Endothelial cell of umbilical vein (primary cell): ENCODE data around the gene SSB. TPM values are rescaled to one million over a fixed set of nuclear protein-coding genes. Genes with fewer than 3 reads are reported as not detected.
"Not testable (repeated sequence)": the region's sequence is repeated elsewhere in the genome, so short reads cannot be mapped to it uniquely, and the experiment has no call there.

Source experiments
- BruUV-seq: library from RNA; stranded (reverse); fragments of 400-500 nt; replicated peaks from 2 replicates; lab custom pipeline; 2021; lab: Mats Ljungman, UMichigan
- CTCF ChIA-PET: fragments of 300-600, 350-600 bp; sonication (Branson Sonifier 250); formaldehyde crosslinking; loops from one replicate; lab custom pipeline; 2021; ENCODE audit warnings: antibody characterized with exemption, inconsistent platforms; lab: Charles Lee
- POLR2A ChIA-PET: fragments of 300-600, 350-600 bp; sonication (Branson Sonifier 250); formaldehyde crosslinking; loops from one replicate; lab custom pipeline; 2021; ENCODE audit warnings: antibody characterized with exemption, inconsistent platforms; lab: Charles Lee
- DNase-seq: peaks from one replicate; pipeline ENCODE4 v3.0.0-alpha.2; 2011; ENCODE audit warnings: low read depth, low spot score
- FAIRE-seq: peaks from 2 replicates; lab custom pipeline; 2011; peaks lifted over from hg19 to GRCh38; lab: Jason Lieb, UNC
- H2AFZ ChIP-seq: 2 replicates; pipeline ENCODE4 v1.6.0; 2012; ENCODE audit warnings: low read depth, low read length, control low read depth, inconsistent platforms
- H3K27ac ChIP-seq: 2 replicates; pipeline ENCODE4 v1.5.1; 2011; ENCODE audit warnings: low read depth, mild to moderate bottlenecking, control low read depth, low read length, moderate library complexity; ENCODE audit not compliant: insufficient read depth
- H3K27me3 ChIP-seq, 2 experiments: 2 replicates each; pipeline versions ENCODE4 v1.6.0 to v1.6.1; 2011; ENCODE audit warnings: low read length in 2 of 2, mixed read lengths in 1 of 2; ENCODE audit not compliant: control insufficient read depth in 2 of 2, insufficient read depth in 2 of 2
- H3K36me3 ChIP-seq, 2 experiments: 2 replicates in 1 of 2; 3 replicates in 1 of 2; pipeline ENCODE4 v1.5.1; 2011; ENCODE audit warnings: low read length in 2 of 2, mild to moderate bottlenecking in 1 of 2, moderate library complexity in 1 of 2; ENCODE audit not compliant: control insufficient read depth in 2 of 2, insufficient read depth in 2 of 2; ENCODE audit errors: extremely low read depth in 1 of 2
- H3K4me1 ChIP-seq: 3 replicates; pipeline ENCODE4 v1.5.1; 2011; ENCODE audit warnings: mild to moderate bottlenecking, low read length; ENCODE audit not compliant: control insufficient read depth, insufficient read depth; ENCODE audit errors: extremely low read depth
- H3K4me2 ChIP-seq: 2 replicates; pipeline ENCODE4 v1.6.1; 2011; ENCODE audit warnings: low read length, control low read depth, mixed read lengths; ENCODE audit not compliant: insufficient read depth
- H3K4me3 ChIP-seq, 3 experiments: fragments of 200-600 bp in 1 of 3; sonication (generic), shearing (Covaris generic) in 1 of 3; replicated peaks in 1 of 3; 2 replicates each; pipeline ENCODE4 v1.5.1; 2011 to 2016; ENCODE audit warnings: control low read depth in 3 of 3, low read length in 3 of 3, mild to moderate bottlenecking in 2 of 3, inconsistent platforms in 1 of 3, low read depth in 1 of 3, moderate library complexity in 1 of 3; ENCODE audit not compliant: insufficient read depth in 1 of 3
- H3K79me2 ChIP-seq: 2 replicates; pipeline ENCODE4 v1.6.0; 2012; ENCODE audit warnings: low read length, inconsistent platforms; ENCODE audit not compliant: control insufficient read depth, insufficient read depth
- H3K9ac ChIP-seq: replicated peaks from 2 replicates; pipeline ENCODE3; 2011; ENCODE audit warnings: low read length, control low read depth; ENCODE audit not compliant: insufficient read depth; ENCODE audit errors: extremely low read depth
- H3K9me1 ChIP-seq: replicated peaks from 3 replicates; pipeline ENCODE4 v1.6.0; 2011; ENCODE audit warnings: mild to moderate bottlenecking, low read length; ENCODE audit not compliant: control insufficient read depth, insufficient read depth; ENCODE audit errors: extremely low read depth
- H3K9me3 ChIP-seq: replicated peaks from 2 replicates; pipeline ENCODE4 v1.5.1; 2012; ENCODE audit warnings: low read length, inconsistent platforms; ENCODE audit not compliant: control insufficient read depth, insufficient read depth
- H4K20me1 ChIP-seq: replicated peaks from 2 replicates; pipeline ENCODE3; 2011; ENCODE audit warnings: mild to moderate bottlenecking, low read length; ENCODE audit not compliant: control insufficient read depth, insufficient read depth; ENCODE audit errors: extremely low read depth
- MYC ChIP-seq: IDR thresholded peaks from one replicate; pipeline ENCODE4 v1.6.1; 2011; ENCODE audit warnings: mild to moderate bottlenecking, low read depth, low read length
- dilution Hi-C: fragments of 300-500 bp; cut with MboI; formaldehyde crosslinking; loops from one replicate; pipeline ENCODE4 v1.15.0; 2019; ENCODE audit warnings: low sequenced_read_pairs; ENCODE audit not compliant: extremely low pct_ligation_motif_present
- intact Hi-C: fragments of 100-400 bp; cut with micrococcal nuclease; formaldehyde crosslinking; loops from one replicate; pipeline ENCODE4 v1.10.0; 2022
- polyA plus RNA-seq, 4 experiments: library from polyadenylated mRNA; depleted of rRNA in 3 of 4; stranded (reverse) in 3 of 4; unstranded in 1 of 4; fragments of >200 nt; gene quantifications; 2 replicates each; pipeline versions ENCODE4 v1.2.1 to v1.2.3, GENCODE V29; 2011 to 2012; ENCODE audit warnings: missing spikeins in 1 of 4
- total RNA-seq: library from RNA; stranded (reverse); gene quantifications from 2 replicates; pipeline ENCODE4 v1.2.3, GENCODE V29; 2021

Gene SSB
- total and polyA plus RNA-seq, 2 donors (not counting 3 experiments of a cell fraction or from before 2014, with no cell fraction given), result 36.1 to 125 TPM

DNA sequence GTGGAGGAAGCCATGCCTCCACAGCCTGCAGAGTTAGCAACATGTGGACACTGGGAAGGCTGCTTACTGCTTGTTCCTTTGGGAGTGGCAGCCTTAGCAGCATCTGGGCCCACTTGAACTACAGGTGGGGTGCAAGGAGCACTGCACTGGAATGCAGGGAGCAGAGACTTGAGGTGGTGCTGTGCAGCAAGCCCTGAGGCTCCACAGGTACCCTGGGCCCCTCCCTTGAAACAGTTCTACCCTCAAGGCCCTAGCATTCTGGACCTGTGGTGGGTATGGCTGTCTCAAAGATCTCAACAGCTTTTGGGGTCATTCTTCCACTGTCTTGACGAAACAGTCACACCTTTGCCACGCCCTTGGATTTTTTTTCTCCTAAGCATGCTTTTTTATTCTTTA lies 42.1 kb downstream of the SSB start:
- Histone ChIP-seq H3K4me1 (no peaks in the 10 kb centered on the region), H3K27ac (no peak overlapping the region), H4K20me1 (no peaks in the 10 kb centered on the region), H3K4me3 (no peak overlapping the region), H3K79me2 (peaks cover 39% of the 10 kb centered on the region), H3K9me1 (no peaks in the 10 kb centered on the region), H3K4me2 (no peak overlapping the region), H3K9ac (no peak overlapping the region), H2AFZ (no peak overlapping the region), H3K9me3 (no peaks in the 10 kb centered on the region), H3K36me3 (no peaks in the 10 kb centered on the region), H3K27me3 (no peaks in the 10 kb centered on the region)
- DNase-seq (no peak), FAIRE-seq (no peak)
- no TSS peak for BruUV-seq
- CTCF ChIA-PET, result interaction anchor here (1.0 kb wide), 1 partner anchor 13 kb away, joined by 3 read pairs; the partner anchor contains the start of gene UBR3
- intact Hi-C loops (no loop called here), dilution Hi-C loops (no loop called here)
- POLR2A ChIA-PET, result no interaction called here
- no peak for TF ChIP-seq MYC

GRCh38 chr2:169841625-169842024 lies 43.0 kb downstream of the SSB start:
- CTCF ChIA-PET, result interaction anchor here (1.0 kb wide), 1 partner anchor 14 kb away, joined by 3 read pairs; the partner anchor contains the start of gene UBR3
- peaks cover 41% of the 10 kb centered on the region for H3K79me2 ChIP-seq
- not testable (repeated sequence) for FAIRE-seq

More at GRCh38 chr2:169841625-169842024, 43.0 kb downstream of the SSB start:
- H3K4me3 ChIP-seq, H3K27me3 ChIP-seq, H3K4me2 ChIP-seq, H4K20me1 ChIP-seq, BruUV-seq, H3K9me3 ChIP-seq, intact Hi-C loops, H3K4me1 ChIP-seq, POLR2A ChIA-PET, H2AFZ ChIP-seq, DNase-seq, H3K9me1 ChIP-seq, H3K9ac ChIP-seq, H3K36me3 ChIP-seq, H3K27ac ChIP-seq, dilution Hi-C loops: not testable (repeated sequence)
